AG04450 (cell line): ENCODE measurements around the gene SOBP. TPM values are rescaled to one million over a fixed set of nuclear protein-coding genes. Genes with fewer than 3 reads are reported as not detected.

ENCODE experiments used
- CTCF ChIA-PET: fragments of 300-600, 350-600 bp; formaldehyde crosslinking; extraction: SDS; loops from one replicate; lab custom pipeline; 2022; ENCODE audit warnings: antibody characterized with exemption, inconsistent platforms; lab: Charles Lee
- POLR2A ChIA-PET: fragments of 350-600 bp; formaldehyde crosslinking; extraction: SDS; loops from one replicate; lab custom pipeline; 2021; ENCODE audit warnings: antibody characterized with exemption, inconsistent platforms; lab: Yijun Ruan, JAX
- DNase-seq: peaks from one replicate; pipeline ENCODE4 v3.0.0-alpha.2; 2011; ENCODE audit warnings: low read depth, low spot score
- H3K27ac ChIP-seq: one replicate; pipeline ENCODE4 v1.5.1; 2012; ENCODE audit warnings: low read depth, low read length, control low read depth
- H3K27me3 ChIP-seq: one replicate; pipeline ENCODE4 v1.6.0; 2012; ENCODE audit warnings: low read length; ENCODE audit not compliant: control insufficient read depth, insufficient read depth
- H3K4me3 ChIP-seq: 2 replicates; pipeline ENCODE4 v1.5.1; 2011; ENCODE audit warnings: mild to moderate bottlenecking, low read depth, low read length, control low read depth
- H3K9me3 ChIP-seq: 2 replicates; pipeline ENCODE4 v1.5.1; 2012; ENCODE audit warnings: low read length; ENCODE audit not compliant: control insufficient read depth, insufficient read depth
- polyA plus RNA-seq: library from polyadenylated mRNA; depleted of rRNA; stranded (reverse); fragments of >200 nt; gene quantifications from 2 replicates; pipeline ENCODE4 v1.2.3, GENCODE V29; 2011
- TF ChIP-seq, protein P1 (sequence below): IDR thresholded peaks from 2 replicates; pipeline ENCODE4 v1.5.1; 2011; ENCODE audit warnings: low read depth, low read length, control low read depth, inconsistent platforms

The SOBP gene
- polyA plus RNA-seq, 1 experiment: 0.76 TPM

DNA sequence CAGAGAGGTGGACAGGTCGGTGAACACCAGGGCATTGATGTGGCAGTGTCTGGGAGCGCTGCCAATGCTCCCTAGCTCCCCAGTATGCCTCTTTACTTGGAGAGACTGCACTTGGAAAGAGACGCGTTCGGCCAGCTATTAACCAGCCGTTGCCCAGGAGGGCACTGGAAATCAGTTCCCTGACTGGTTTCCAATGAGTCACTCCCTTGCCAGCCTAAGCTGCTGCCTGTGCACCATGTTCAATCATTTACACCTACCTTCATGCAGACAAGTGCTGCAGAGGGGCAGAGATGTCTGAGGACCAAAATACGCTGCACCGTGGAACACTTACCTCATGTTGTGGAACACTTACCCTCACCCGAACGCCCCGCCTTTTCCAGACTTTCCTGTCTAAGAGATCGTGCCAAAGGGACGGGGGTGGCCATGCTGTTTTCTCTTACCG, 151.6 kb downstream of the SOBP start:
- no peak for DNase-seq
- POLR2A ChIA-PET: interaction anchor here (0.7 to 1.0 kb wide), 2 partner anchors 183 to 526 kb away, joined by 3 read pairs; partner anchors contain the start of gene BEND3
- CTCF ChIA-PET: no interaction called here

DNA sequence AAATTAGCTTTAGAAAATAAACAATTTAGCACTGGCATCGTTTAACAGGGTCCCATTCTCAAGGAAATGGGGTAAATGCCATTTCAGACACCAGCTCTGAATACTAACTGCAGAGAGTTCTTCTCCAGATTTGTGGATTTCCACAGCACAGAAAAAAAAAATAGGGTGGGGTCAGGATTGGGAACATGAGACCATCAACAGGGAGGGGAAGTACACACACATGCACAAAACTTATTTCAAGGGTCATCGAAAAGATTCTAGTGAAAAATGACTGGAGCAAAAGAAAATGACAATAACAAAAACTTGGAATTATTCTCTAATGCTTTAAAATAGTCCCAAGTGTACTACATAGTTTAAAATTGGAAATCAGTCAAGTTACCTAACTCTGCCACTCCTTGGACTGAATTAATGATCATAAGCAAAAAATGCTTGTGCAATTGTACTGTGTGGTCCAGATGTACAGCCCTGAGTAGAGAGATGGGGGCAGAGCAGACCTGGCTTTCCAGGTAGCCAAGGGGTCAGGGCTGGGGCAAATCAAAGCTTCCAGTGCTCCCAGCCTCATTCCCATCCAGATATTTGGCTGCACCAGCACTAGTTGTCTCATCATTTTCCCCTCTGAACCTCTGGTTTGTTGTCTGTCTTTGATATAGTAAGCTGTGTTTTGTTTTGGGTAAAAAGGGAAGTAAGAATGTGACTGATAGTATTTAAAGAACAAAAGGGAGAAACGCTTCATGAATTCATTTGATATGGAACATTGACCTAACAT, 152.4 kb downstream of the SOBP start:
- TF ChIP-seq, protein P1, sequence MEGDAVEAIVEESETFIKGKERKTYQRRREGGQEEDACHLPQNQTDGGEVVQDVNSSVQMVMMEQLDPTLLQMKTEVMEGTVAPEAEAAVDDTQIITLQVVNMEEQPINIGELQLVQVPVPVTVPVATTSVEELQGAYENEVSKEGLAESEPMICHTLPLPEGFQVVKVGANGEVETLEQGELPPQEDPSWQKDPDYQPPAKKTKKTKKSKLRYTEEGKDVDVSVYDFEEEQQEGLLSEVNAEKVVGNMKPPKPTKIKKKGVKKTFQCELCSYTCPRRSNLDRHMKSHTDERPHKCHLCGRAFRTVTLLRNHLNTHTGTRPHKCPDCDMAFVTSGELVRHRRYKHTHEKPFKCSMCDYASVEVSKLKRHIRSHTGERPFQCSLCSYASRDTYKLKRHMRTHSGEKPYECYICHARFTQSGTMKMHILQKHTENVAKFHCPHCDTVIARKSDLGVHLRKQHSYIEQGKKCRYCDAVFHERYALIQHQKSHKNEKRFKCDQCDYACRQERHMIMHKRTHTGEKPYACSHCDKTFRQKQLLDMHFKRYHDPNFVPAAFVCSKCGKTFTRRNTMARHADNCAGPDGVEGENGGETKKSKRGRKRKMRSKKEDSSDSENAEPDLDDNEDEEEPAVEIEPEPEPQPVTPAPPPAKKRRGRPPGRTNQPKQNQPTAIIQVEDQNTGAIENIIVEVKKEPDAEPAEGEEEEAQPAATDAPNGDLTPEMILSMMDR: no peak
- DNase-seq: no peak
- no peak overlapping the region for H3K27ac ChIP-seq
- ChIA-PET CTCF (no interaction called here), POLR2A (interaction anchor here (0.7 kb wide), 1 partner anchor 527 kb away, joined by 3 read pairs; the partner anchor contains the start of gene BEND3)
- H3K9me3 ChIP-seq: no peaks in the 10 kb centered on the region
- H3K27me3 ChIP-seq: peaks cover 5% of the 10 kb centered on the region
- no peak overlapping the region for H3K4me3 ChIP-seq

More for the DNA sequence above, 151.6 kb downstream of the SOBP start:
- Histone ChIP-seq H3K4me3 (no peak overlapping the region), H3K27me3 (peaks cover 5% of the 10 kb centered on the region), H3K27ac (no peak overlapping the region), H3K9me3 (no peaks in the 10 kb centered on the region)
- TF ChIP-seq, protein P1: no peak

DNA sequence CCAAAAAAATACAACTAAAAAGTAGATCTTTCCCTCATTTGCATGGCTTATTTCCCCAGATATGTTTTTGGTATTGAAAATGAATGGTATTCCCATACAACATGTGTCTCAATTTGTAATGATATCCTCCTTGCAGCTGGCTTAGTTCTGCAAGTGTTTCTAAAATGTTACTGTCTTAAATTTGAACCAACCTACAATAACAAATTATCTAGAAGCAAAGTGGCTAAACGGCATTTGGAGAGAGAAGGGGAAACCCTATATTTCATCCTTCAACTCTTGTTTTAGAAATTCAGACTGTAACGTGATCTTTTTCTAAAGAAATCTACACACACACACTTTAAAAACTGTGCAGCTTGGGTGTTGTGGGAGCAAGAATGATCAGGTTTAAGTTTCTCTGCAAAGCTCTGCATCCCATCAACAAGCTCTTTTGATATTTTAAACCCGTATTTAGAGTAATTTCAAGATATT, 153.0 kb downstream of the SOBP start:
- no peak for DNase-seq
- POLR2A ChIA-PET: no interaction called here
- CTCF ChIA-PET: no interaction called here
- Histone ChIP-seq H3K9me3 (no peaks in the 10 kb centered on the region), H3K4me3 (no peak overlapping the region), H3K27ac (no peak overlapping the region), H3K27me3 (peaks cover 5% of the 10 kb centered on the region)
- TF ChIP-seq, protein P1: no peak

DNA sequence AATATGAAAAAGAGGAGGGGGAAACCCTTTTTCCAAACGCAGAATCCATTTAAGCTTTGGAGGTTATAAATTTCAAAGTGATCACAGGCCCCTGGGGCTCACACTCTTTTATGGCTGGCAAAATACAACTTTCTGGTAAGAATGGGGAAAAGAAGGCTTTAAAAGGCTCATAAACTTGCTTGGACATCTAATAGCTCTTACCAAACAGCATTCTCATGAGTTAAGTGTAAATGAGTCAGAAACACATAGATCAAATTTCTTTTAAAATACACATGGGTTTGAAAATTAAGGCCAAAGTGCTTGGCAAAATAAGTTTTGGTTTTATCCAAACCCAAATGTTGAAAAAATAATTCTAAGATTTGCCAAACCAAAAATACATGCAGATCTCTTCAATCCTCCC, 154.6 kb downstream of the SOBP start:
- no peak for DNase-seq
- H3K9me3 ChIP-seq: no peaks in the 10 kb centered on the region
- TF ChIP-seq, protein P1: no peak
- ChIA-PET POLR2A (no interaction called here), CTCF (no interaction called here)
- H3K27me3 ChIP-seq: peaks cover 2% of the 10 kb centered on the region
- H3K27ac ChIP-seq: no peak overlapping the region
- H3K4me3 ChIP-seq: no peak overlapping the region

DNA sequence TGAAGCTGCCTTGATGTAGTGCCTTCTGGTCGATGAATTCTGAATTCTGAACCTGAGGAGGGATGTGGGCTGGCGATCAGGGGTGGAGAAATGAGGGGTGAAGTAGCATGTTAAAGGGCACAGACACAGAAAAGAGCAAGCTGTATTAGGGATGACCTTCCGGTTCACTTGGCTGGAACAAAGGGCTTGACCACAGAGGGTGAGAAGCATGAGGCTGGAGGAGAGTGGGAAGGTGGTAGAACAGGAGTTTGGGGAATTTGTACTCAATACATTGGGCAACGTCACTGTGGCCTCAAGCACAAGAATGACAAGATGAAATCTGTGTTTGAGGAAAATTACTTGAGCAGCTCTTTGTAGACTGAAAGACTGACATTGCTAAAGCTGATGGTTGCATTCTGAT, 155.8 kb downstream of the SOBP start:
- H3K4me3 ChIP-seq: no peak overlapping the region
- DNase-seq: no peak
- no peak overlapping the region for H3K27ac ChIP-seq
- TF ChIP-seq, protein P1: no peak
- ChIA-PET POLR2A (interaction anchor here (0.6 kb wide), 1 partner anchor 41 kb away, joined by 4 read pairs; no protein-coding TSS in a partner anchor), CTCF (no interaction called here)
- H3K9me3 ChIP-seq: no peaks in the 10 kb centered on the region
- H3K27me3 ChIP-seq: no peaks in the 10 kb centered on the region
